ENCODE results near the gene MTURN.
"Not testable (repeated sequence)": the region's sequence is repeated elsewhere in the genome, so short reads cannot be mapped to it uniquely, and the experiment has no call there.

MTURN gene

DNA sequence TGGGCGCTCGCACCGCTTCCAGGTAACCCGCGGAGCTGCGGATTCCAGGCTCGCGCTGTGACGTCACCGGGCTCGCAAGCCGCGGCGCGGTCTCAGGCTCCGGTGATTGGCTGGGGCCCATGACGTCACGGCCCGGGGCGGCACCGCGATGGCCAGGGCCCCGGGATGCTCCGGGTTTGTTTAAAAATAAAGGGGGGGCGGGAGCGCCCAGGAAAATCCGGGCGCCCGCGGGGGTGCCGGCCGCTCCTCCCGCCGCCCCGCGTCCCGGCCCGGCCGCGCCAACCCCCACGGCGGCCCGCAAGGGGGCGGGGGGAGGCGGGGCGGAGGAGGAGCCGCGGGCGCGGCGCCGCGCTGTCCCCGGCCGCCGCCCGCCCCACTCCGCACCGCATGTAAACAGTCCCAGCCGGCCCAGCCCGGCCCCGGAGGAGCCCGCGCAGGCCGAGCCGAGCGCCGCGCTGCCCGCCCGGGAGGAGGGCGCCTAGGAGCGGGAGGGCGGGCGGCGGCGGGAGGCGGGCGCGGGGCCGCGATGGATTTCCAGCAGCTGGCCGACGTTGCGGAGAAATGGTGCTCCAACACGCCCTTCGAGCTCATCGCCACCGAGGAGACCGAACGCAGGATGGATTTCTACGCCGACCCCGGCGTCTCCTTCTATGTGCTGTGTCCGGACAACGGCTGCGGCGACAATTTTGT is at the start of gene MTURN:
Gene MTURN, plus strand, starts transcription at position 376 of the 690 bp plus-strand sequence. Its CDS starts 151 bp downstream, at position 527.
- peak; percentile 76 for DNase-seq

DNA sequence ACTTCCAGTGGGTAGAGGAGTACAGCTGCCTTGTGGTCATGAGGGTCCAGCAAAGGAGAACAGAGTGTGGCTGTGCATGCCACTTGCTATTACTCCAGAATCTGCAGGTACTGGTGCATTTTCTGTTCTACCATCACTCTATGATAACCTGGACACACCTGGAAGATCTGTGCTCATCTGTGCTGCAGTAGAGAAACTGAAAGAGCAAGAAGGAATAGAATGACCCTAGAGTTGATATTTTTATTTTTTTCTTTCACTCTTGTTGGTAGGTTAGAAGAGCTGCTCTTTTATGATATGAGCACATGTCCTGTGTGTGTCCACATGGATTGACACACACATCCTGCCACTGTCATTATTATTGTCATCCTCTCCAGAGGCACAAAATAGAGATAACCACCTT is 48.3 kb upstream of the MTURN start:
- DNase-seq: no peak

DNA sequence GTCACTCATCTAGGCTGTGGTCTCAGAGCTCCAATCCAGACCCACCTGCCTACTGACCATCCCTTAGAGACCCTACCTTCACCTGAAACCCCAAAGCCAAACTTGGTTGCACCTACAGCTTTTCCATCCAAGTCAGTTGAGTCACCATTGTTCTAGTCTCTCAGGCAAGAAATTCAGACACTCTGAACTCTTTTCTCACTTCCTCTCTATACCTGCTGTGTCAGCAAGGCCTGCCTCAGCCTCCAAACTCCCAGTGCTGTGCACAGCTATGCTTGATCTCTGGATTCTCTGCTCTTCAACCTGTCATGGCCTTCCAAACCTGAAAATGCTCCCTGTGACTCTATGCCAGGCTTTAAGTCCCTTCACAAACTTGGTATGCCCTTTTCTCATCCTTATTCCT is 47.4 kb upstream of the MTURN start:
- DNase-seq: no peak

DNA sequence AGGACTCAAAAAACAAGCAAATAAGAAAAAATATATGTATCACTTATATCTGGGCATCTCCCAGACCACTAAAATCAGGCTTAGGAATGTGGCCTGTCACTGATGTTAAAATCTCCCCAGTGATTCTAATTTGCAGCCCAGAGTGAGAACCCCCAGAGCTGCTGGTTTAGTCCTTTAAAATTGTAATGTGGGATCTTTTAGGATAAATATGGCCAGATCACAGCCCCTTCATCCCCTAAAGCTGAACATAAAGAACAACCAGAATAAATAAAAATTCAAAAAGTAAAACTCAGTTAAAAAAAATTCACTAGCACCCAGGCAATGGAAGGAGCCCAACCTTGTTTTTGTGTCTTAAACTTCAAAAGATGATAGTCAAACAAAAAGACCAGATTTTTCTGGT is 46.4 kb upstream of the MTURN start:
- DNase-seq: no peak

DNA sequence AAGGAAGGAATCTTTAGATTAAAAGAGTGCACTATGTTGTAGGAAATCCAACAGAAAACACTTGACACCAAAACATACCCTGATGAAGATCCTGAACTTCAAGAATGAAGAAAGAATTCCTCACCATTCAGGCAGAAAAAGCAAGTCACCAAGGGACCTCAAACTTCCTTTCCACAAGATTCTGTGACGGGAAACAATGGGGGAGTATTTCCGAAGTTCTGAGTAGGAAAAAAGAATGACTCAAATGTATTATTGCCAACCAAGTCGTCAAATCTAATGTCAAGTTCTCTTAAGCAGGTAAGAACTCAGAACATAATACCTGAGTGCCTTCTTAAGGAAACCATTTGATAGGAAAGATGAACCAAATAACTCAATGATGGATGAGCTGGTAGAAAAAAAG is 44.7 kb upstream of the MTURN start:
- no peak for DNase-seq

DNA sequence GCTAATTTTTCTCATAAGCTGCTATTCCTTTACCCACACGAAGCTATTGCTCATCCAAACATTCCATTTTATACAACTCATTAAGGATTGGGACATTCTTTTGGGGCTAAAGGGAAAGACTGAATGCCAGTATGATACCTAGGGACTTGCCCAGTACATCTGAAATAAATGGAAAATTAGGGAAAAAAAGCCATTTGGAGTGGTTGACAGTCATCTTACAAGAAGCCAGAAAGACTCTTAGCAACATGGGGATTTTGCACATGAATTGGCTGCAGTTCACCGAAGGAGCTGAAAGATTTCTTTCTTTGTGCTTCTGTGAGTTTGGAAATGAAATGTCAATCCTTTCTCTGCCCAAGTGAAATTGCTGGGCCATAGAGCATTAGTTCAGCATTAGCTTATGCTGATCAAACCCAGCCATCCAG is 43.3 kb upstream of the MTURN start:
- DNase-seq: no peak

DNA sequence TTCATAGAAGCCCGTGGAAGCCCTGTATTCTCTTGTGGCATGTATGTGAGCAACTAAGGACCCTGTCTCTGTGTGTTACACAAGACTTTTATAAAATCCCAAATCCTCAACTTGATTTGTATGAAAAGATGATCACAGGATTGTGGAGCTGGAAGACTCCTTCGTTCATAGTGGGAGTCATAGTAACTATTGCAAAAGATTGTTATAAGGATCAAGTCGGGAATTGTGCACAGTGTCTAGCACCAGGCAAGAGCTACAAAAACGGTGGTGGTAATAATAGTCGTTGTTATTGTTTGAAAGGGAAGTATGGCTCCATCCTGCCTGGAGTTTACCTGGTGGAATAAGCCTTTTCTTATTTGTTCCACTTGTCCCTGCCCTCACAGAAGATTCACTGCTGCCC is 42.8 kb upstream of the MTURN start:
- no peak for DNase-seq

DNA sequence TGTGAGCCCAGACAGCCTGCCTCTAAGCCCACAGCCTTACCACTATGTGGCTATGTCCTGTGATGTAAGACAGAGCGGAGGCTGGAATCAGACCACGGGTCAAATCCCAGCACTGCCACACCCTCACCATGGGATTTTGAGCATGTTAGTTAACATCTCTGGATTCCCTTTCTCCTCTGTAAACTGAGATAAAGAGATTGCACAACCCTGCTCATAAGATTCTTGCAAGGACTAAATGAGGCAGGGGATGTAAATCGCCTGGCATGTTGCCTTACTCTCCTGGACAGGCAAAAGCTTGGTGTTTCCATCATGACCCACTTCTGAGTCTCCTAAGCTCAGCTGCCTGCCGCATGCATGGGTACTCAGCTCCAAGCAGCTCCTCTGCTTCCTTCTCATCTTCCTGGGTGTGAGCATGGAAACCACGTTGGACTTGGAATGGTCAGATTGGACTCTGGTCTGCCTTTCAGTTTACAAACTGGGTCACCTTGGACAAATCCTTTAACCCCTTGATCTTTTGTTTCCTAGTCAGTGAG is 41.3 kb upstream of the MTURN start:
- no peak for DNase-seq

DNA sequence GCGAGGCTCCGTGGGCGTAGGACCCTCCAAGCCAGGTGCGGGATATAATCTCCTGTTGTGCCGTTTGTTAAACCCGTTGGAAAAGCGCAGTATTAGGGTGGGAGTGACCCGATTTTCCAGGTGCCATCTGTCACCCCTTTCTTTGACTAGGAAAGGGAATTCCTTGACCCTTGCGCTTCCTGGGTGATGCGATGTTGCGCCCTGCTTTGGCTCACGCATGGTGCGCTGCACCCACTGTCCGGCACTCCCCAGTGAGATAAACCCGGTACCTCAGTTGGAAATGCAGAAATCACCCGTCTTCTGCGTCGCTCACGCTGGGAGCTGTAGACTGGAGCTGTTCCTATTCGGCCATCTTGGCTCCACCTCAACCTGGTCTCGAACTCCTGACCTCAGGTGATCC is 36.2 kb upstream of the MTURN start:
- DNase-seq: not testable (repeated sequence)

DNA sequence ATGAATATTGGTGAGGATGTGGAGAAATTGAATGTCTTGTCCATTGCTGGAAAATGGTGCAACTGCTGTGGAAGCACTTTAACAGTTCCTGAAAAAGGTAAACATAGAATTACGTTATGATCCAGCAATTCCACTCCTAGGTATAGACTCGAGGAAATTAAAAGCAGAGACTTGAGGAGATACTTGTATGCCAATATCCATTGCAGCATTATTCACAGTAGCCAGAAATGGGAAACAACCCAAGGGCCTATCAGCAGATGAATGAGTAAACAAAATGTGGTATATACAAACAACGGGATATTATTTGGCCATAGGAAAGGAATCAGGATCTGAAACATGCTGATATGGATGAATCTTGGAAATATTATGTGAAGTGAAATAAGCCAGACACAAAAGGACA is 32.5 kb upstream of the MTURN start:
- no peak for DNase-seq

DNA sequence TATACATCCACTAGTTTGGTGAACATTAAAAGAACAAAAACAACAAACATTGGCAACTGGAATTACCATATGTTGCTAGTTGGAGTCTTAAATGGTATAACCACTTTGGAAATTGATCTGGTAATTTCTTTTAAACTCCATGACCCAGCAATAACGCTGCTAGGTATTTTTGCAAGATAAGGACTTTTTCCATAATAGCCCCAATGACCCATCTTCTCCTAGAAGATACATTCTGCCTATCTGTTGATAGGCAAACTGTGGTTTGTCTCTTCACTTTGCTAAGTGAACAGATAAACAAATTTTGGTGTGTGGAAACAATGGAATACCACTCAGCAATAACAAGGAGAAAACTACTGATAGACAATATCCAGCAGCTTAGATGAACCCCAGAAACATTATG is 30.6 kb upstream of the MTURN start:
- no peak for DNase-seq

DNA sequence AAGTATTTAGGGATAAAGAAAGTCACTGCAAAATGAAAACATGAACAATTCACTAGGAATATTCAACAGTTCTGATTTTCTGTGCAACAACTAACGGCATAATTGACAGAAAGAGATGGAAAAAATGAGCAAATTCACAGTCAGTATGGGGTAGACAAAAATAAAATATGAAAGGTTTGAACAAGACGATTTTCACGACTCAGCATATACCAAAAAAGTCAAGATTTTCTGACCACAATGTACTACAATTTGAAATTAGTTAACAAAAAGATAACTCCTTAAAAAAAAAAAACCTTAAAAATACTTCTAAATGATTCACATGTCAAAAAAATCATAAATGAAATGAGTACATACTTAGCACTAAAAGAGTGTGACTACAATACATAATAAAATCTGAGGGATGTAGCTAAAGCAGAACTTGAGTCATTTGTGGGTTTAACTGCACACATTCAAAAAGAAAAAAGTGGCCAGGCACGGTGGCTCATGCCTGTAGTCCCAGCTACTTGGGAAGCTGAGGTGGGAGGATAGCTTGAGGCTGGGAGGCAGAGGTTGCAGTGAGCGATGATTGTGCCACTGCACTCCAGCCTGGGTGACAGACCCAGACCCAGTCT is 22.6 kb upstream of the MTURN start:
- DNase-seq: no peak

DNA sequence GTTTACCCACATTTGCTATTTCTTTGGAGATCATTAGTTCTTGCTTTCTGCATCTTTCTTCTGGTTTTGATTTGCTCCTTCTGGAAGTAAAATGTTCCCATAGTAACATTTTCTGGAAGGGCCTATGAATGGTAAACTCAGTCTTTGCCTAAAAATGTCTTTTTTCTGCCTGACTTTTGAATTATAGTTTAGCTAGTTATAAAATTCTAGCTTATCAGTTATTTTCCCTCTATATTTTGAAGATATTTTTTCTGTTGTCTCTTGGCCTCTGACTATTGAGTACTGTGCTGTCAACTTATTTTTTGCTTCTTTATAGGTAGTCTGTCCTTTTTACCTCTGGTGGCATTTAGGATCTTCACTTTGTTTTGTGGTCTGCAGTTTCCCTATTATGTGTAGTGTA is 21.6 kb upstream of the MTURN start:
- no peak for DNase-seq

DNA sequence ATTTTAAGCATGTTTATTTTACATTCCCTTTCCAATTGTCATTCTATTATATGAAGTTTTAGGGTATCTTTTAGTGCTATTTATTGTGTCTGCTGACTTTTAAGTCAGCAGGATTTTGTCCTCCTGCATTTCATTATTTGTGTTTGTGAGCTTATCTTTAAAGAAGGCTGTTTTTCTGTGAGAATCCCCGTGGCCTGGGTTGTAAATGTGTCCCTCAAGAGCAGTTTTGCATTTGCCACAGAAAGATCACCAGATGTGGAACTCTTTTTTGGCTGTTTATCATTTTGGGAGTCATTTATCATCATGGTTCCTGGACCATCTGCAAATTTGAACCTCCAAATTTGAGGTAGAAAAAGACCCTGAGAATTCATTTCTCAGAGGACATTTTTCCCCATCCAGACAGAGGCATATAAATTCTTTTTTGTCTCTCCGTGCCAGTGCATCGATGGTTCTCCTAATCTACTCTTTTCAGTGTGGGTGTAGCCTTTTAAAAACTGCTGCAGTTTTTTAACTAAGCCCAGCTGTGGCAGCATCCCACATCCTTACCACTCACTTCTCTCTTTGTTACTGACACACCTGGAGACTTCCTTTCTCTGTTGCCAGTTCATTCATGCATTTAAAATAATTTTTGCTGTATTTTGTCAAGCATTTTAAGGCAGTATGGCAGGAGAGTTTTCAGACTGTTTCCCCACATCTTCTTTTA is 20.1 kb upstream of the MTURN start:
- no peak for DNase-seq

DNA sequence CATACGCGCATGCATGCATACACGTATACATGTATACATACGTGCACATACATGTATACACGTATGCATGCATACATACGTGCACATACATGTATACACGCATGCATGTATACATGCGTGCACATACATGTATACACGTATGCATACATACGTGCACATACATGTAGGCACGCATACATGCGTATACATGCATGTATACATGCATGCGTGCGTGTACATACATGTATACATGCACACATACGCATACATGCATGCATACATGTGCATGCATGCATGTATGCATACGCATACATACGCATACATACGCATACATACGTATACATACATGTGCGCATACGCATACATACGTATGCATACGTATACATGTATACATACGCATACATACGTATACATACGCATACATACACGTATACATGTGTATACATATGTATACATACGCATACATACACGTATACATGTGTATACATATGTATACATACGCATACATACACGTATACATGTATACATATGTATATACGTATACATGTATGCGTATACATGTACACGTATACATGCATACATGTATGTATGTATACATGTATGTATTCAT is 19.0 kb upstream of the MTURN start:
- DNase-seq: no peak

DNA sequence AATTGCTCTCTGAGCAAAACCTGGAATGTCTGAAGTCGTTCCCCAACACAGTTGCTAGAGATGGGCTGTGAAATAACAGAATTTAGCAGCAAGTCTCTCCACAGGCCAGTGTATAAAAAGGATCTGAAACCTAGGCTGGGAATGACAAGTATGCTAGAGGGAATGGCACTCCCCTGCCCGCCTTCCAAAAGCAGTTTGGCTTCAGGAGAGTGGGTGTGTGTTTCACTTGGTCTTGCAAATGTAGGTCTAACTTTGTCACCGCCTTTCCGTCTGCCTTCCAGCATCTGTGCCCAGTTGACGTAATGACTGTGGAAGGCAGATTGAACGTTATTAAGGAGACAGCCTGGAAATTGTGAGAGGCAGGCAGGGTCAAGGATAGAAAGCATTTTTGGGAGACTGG is 18.0 kb upstream of the MTURN start:
- no peak for DNase-seq

DNA sequence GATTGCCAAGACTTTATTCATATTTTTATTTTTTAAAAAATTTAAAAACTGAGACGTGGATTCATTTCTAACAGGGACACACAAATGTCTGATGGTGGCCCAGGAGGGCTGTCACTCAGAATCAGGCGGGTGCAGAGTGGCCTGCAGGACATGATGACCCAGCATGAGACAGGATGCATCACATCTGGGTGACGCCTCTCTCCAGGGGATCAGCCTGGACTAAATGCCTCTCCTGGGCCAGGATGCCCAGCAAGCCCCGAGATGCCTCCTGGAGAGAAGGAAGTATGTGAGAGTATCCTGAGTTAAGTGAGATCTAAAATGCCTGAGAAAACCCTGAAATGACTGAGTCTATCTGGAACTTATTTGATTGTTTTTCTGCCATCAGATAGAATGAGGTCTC is 16.9 kb upstream of the MTURN start:
- DNase-seq: no peak

DNA sequence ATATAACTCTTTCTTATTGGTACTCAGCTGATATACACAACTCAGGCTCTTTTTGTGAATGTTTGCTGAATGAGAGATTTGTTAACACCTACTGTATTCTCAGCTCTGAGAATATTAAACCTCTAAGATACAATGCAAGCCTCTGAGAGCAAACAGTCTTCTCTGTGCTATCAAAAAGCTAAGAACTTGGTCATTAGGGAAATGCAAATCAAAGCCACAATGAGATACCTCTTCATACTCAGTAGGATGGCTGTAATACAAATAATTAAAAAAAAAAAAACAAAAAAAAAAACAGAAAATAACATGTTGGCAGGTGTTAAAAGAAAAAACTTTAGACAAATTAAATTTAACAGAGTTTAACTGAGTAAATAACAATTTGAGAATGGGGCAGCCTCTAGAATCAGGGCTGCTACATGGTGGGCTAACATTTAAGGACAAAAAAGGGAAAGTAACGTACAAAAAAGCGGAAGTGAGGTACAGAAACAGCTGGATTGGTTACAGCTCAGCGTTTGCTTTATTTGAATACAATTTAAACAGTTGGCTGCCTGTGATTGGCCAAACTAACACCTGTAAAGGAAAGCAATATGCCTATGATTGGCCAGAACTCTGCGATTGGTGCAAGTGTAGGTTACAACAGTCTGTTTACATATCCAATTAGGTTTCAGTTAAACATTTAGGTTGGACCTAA is 14.8 kb upstream of the MTURN start:
- no peak for DNase-seq

DNA sequence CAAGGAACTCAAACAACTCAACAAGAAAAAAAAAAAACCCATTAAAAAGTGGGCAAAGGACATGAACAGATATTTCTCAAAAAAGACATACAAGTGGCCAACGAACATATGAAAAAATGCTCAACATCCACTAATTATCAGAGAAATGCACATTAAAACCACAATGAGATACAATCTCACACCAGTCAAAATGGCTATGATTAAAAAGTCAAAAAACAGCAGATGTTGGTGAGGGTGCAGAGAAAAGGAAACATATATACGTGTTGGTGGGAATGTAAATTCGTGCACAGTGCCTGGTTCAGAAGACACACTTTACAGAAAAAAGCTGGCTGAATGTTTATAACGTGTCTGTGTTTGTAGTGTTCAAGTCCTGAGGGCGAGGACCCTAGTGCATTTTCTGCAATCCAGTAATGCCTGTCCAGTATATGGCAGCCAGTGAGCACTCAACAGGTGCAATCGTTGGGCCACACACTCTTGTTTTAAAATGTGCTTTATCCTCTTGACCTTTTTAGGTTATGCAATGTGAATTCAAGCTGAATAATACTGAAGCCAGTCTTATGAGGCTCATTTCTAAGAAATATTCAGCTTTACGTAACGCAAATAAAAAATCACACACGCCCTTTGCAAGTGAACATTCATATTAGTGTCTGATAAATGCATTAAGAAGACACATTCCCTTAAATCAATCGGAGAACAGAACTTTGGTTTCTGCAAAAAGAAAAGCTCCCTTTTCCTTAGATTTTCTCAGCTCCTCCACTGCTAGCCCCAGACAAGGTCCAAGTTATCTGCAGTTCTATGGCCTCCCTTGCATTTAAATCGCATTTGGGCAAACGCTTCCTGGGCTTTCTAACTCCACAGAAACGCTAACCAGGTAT is 813 bp upstream of the MTURN start:
- DNase-seq: no peak

DNA sequence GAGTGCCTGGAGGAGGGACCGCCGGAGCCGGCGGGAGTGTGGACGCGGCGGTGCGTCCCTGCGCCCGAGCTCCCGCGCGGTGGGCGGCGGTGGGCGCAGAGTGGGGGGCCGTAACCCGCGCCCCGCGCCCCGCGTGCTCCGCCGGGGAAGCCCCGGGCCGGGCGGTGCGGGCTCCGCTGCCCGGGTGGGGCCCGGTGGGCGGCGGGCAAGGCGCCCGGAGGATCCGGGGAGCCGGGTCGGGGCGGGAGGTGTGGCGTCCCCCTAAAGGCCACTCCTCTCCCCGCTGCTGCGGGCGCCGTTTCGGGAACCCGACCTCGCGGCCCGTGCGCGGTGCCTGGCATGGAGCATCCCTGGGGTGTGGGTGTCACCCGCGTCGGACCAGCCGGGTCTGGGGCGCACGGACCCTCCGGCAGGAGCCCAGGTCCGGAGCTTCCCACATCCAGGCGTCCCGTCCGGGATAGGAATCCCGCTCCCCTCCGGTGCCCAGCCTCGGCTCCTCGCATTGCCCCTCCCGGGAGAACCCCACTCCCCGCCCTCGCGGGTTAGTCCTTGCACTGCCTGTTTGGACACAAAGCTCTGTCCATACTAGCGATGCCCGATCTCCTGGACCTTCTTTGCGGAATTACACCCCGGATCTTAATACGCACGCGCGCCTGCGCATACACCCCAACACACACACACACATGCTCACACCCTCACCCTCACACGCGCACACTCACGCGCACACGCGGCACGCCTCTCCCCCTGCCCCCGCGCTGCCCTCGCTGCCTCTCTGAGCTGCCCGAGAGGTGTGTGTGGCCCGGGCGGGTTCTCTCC is 723 bp downstream of the MTURN start:
- peak; percentile 55 for DNase-seq

DNA sequence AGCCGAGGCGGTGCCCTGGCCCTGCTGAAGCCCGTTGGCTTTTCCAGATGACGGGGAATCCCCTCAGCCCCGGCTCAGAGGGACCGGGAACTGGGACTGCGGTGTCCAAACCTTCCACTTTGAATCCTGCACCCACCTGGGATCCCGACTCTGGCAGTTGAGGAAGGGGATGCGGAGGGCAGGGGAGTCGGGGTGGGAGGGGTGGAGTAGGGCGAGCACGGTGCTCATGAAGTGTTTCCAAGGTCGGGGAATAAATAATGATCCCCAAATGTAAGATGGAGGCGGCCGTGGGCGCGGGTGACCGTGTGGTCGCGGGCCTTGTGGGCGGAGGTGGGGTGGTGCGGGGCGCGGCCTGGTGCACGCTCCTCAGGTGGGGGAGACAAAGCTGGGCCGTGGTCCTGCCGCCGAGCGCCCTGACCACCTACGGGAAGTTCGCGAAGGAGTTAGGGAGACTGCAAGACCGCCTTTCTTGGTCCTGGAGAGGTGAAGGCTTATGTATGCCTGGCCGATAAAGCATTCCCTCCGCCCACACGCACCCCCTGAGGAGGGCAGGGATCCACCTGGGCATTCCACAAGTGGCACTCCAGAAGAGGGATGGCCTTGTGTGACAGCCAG is 1.4 kb downstream of the MTURN start:
- DNase-seq: no peak
